ES-I3 (cell line): ENCODE data around the gene USP12.
"Not testable (repeated sequence)": the region's sequence is repeated elsewhere in the genome, so short reads cannot be mapped to it uniquely, and the experiment has no call there.

ENCODE experiments used
- H3K36me3 ChIP-seq: 2 replicates; pipeline ENCODE4 v1.6.1; 2013; ENCODE audit warnings: mild to moderate bottlenecking, low read length, control low read depth, moderate library complexity; ENCODE audit not compliant: insufficient read depth
- H3K4me1 ChIP-seq: 2 replicates; pipeline ENCODE4 v1.6.1; 2013; ENCODE audit warnings: mild to moderate bottlenecking, control low read depth, low read length; ENCODE audit not compliant: insufficient read depth
- H3K9ac ChIP-seq: 2 replicates; pipeline ENCODE4 v1.6.1; 2013; ENCODE audit warnings: low read depth, mild to moderate bottlenecking, low read length, moderate library complexity
- H3K9me3 ChIP-seq: 2 replicates; pipeline ENCODE4 v1.6.1; 2013; ENCODE audit warnings: mild to moderate bottlenecking, low read length, moderate library complexity; ENCODE audit not compliant: control insufficient read depth, insufficient read depth

The USP12 gene

GRCh38 chr13:27171244-27171826 is at the start of gene USP12:
Gene USP12 (minus strand): TSS chr13:27171811. CDS start chr13:27171639, 172 bp downstream.
- Histone ChIP-seq H3K9me3 (no peaks in the 10 kb centered on the region), H3K4me1 (peaks cover 7% of the 10 kb centered on the region; the same call in 1 of the 2 replicates), H3K36me3 (no peaks in the 10 kb centered on the region), H3K9ac (peak within 1 kb of the TSS; percentile 85)

GRCh38 chr13:27219611-27220010 is 48.0 kb upstream of the USP12 start:
- Histone ChIP-seq H3K9me3 (no peaks in the 10 kb centered on the region; the same call in 1 of the 2 replicates), H3K4me1 (no peaks in the 10 kb centered on the region), H3K36me3 (no peaks in the 10 kb centered on the region; the same call in 1 of the 2 replicates), H3K9ac (no peak overlapping the region)

- H3K36me3 ChIP-seq, H3K9me3 ChIP-seq, H3K4me1 ChIP-seq, H3K9ac ChIP-seq: not testable (repeated sequence)
Observed at GRCh38 chr13:27218861-27219260, 47.2 kb upstream of the USP12 start.

GRCh38 chr13:27217791-27218190 is 46.2 kb upstream of the USP12 start:
- H3K9me3 ChIP-seq, H3K9ac ChIP-seq, H3K36me3 ChIP-seq, H3K4me1 ChIP-seq: not testable (repeated sequence)

DNA sequence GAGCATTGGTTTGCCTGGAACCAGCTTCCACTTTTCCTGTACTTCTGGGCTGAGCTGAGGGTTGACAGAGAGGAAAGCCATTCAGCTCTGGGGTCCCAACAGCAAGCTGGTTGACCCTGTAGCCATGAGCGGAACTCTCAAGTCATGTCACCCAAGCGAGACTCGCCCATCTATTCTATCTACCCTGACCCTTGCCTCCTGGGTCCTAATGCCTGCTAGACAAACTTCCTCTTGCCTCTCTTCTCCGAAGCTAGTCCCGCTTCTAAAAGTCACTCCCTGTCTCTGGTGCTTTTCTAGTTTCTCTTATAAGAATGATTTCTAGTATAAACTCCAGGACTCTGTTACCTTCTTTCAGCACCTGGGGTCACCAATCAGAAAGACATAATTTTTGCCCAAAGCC is 41.8 kb upstream of the USP12 start:
- not testable (repeated sequence) for H3K9ac ChIP-seq, H3K36me3 ChIP-seq, H3K4me1 ChIP-seq, H3K9me3 ChIP-seq

DNA sequence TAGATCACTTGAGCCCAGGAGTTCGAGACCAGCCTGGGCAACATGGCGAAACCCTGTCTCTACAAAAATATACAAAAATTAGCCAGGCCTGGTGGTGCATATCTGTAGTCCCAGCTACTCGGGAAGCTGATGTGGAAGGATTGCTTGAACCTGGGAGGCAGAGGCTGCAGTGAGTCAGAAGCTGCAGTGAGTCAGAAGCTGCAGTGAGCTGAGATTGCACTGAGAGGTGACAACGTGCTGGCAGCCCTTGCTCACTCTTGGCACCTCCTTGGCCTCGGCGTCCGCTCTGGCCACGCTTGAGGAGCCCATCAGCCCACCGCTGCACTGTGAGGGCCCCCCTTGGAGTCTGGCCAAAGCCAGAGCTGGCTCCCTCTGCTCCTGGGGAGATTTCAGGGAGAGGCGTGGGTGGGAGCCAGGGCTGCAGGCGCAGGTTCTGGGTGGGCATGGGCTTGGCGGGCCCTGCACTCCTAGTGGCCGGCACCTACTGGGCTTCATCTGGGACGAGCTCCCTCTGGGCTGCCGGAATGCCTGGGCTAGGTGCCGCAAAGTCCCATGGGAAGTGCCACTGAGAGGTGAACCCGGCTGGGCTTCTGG is 40.3 kb upstream of the USP12 start:
- H3K9ac ChIP-seq = no peak overlapping the region

DNA sequence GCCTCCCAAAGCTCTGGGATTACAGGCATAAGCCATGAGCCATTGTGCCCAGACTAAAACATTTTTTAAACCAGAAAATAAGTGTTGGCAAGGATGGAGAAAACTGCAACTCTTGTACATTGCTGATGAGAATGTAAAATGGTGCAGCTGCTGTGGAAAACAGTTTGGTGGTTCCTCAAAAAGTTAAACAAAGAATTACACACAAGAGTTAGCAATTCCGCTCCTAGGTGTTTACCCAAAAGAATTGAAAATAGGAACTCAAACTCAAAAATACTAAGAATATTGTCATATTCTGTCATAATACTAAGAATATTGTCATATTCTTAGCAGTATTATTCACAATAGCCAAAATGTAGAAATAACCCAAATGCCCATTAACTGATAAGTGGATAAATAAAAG is 39.7 kb upstream of the USP12 start:
- Histone ChIP-seq H3K4me1 (no peaks in the 10 kb centered on the region), H3K9ac (no peak overlapping the region), H3K9me3 (peaks cover 4% of the 10 kb centered on the region; the same call in 1 of the 2 replicates)

More for the DNA sequence above, 40.3 kb upstream of the USP12 start:
- no peaks in the 10 kb centered on the region; the same call in 1 of the 2 replicates for H3K36me3 ChIP-seq
- H3K9me3 ChIP-seq = peaks cover 4% of the 10 kb centered on the region; the same call in 1 of the 2 replicates
- no peaks in the 10 kb centered on the region for H3K4me1 ChIP-seq

DNA sequence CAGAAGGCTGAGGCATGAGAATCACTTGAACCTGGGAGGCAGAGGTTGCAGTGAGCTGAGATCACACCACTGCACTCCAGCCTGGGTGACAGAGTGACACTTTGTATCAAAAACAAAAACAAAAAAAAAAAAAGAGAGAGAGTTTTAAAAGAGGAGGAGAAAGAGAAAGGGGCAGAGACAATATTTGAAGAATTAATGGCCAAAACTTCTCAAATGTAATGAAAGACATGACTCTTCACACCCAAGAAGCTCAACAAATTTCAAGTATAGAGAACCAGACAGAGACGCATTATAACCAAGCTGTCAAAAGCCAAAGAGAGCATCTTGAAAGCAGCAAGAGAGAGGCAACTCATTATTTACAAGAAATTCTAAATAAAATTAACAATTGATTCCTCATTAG is 36.9 kb upstream of the USP12 start:
- 0 out of 2 replicates have a peak, but pooled peaks cover 1% of the 10 kb centered on the region for H3K4me1 ChIP-seq
- H3K36me3 ChIP-seq = no peaks in the 10 kb centered on the region
- H3K9me3 ChIP-seq = 0 out of 2 replicates have a peak, but pooled peaks cover 4% of the 10 kb centered on the region

More for the DNA sequence above, 39.7 kb upstream of the USP12 start:
- no peaks in the 10 kb centered on the region for H3K36me3 ChIP-seq

DNA sequence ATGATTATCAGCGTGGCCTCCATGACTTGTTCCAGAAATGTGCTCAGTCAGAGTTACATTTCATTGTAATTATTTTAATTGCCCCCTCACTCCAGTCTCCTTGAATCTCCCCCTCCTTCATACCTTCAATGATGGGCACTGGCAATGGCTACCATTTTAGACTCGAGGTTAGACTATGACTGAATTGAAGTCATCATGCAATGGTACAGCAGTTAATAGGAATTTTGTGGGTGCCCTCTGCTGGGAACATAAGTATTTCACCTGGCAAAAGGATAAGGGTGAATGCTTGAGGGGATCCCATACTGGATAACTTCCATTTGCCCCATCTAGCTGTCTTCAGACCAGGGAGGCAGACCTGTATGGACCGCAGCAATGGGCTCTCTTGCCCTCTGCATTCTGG is 32.2 kb upstream of the USP12 start:
- Histone ChIP-seq H3K9me3 (no peaks in the 10 kb centered on the region), H3K36me3 (no peaks in the 10 kb centered on the region), H3K9ac (no peak overlapping the region), H3K4me1 (0 out of 2 replicates have a peak, but pooled peaks cover 3% of the 10 kb centered on the region)

More for the DNA sequence above, 36.9 kb upstream of the USP12 start:
- no peak overlapping the region for H3K9ac ChIP-seq

GRCh38 chr13:27203186-27203585 is 31.6 kb upstream of the USP12 start:
- no peak overlapping the region for H3K9ac ChIP-seq
- H3K4me1 ChIP-seq = 0 out of 2 replicates have a peak, but pooled peaks cover 3% of the 10 kb centered on the region
- H3K36me3 ChIP-seq = no peaks in the 10 kb centered on the region

GRCh38 chr13:27201661-27202060 is 30.1 kb upstream of the USP12 start:
- H3K9me3 ChIP-seq = no peaks in the 10 kb centered on the region
- no peaks in the 10 kb centered on the region for H3K36me3 ChIP-seq
- H3K4me1 ChIP-seq = 0 out of 2 replicates have a peak, but pooled peaks cover 3% of the 10 kb centered on the region
- H3K9ac ChIP-seq = no peak overlapping the region

More at GRCh38 chr13:27203186-27203585, 31.6 kb upstream of the USP12 start:
- no peaks in the 10 kb centered on the region for H3K9me3 ChIP-seq

- H3K4me1 ChIP-seq = peaks cover 9% of the 10 kb centered on the region; the same call in 1 of the 2 replicates
- no peak overlapping the region for H3K9ac ChIP-seq
- H3K36me3 ChIP-seq = no peaks in the 10 kb centered on the region
- no peaks in the 10 kb centered on the region for H3K9me3 ChIP-seq
Observed at GRCh38 chr13:27200413-27201070, 28.9 kb upstream of the USP12 start.

- Histone ChIP-seq H3K36me3 (no peaks in the 10 kb centered on the region), H3K9me3 (no peaks in the 10 kb centered on the region), H3K9ac (no peak overlapping the region), H3K4me1 (peaks cover 11% of the 10 kb centered on the region; the same call in 1 of the 2 replicates)
Observed at GRCh38 chr13:27199696-27200095, 28.1 kb upstream of the USP12 start.

GRCh38 chr13:27199211-27199610 is 27.6 kb upstream of the USP12 start:
- Histone ChIP-seq H3K9me3 (no peaks in the 10 kb centered on the region), H3K9ac (no peak overlapping the region), H3K4me1 (peaks cover 16% of the 10 kb centered on the region), H3K36me3 (no peaks in the 10 kb centered on the region)
